Thymus (tissue), 11 donors: ENCODE measurements around the gene SLX9. TPM values are rescaled to one million over a fixed set of nuclear protein-coding genes. Genes with fewer than 3 reads are reported as not detected.
"Not testable (repeated sequence)": the region's sequence is repeated elsewhere in the genome, so short reads cannot be mapped to it uniquely, and the experiment has no call there.

Experiments used
- DNase-seq, 9 donors: peaks; one replicate each; pipeline ENCODE4 v3.0.0-alpha.2; 2013; ENCODE audit warnings: low spot score in 9 of 9, low read depth in 6 of 9, missing footprints in 1 of 9
- H3K27ac ChIP-seq, 2 donors: one replicate each; pipeline ENCODE4 v1.5.1; 2013; ENCODE audit warnings: control low read depth in 1 of 2, low read depth in 1 of 2, low read length in 1 of 2, mild to moderate bottlenecking in 1 of 2, moderate library complexity in 1 of 2
- H3K27me3 ChIP-seq, 2 donors: one replicate each; pipeline ENCODE4 v1.5.1; 2013; ENCODE audit warnings: low read length in 1 of 2; ENCODE audit not compliant: control insufficient read depth in 2 of 2, insufficient read depth in 1 of 2
- H3K36me3 ChIP-seq, 2 donors: one replicate each; pipeline ENCODE4 v1.5.1; 2013; ENCODE audit warnings: low read length in 1 of 2, mild to moderate bottlenecking in 1 of 2, moderate library complexity in 1 of 2; ENCODE audit not compliant: control insufficient read depth in 2 of 2, insufficient read depth in 2 of 2
- H3K4me1 ChIP-seq, 2 donors: one replicate each; pipeline ENCODE4 v1.5.1; 2013; ENCODE audit warnings: low read length in 2 of 2; ENCODE audit not compliant: control insufficient read depth in 2 of 2, insufficient read depth in 2 of 2
- H3K4me3 ChIP-seq, 2 donors: one replicate each; pipeline ENCODE4 v1.5.1; 2013; ENCODE audit warnings: low read length in 2 of 2, control low read depth in 1 of 2, mild to moderate bottlenecking in 1 of 2
- H3K9me3 ChIP-seq, 2 donors: one replicate each; pipeline ENCODE4 v1.5.1; 2013; ENCODE audit warnings: low read length in 1 of 2, mild to moderate bottlenecking in 1 of 2; ENCODE audit not compliant: control insufficient read depth in 2 of 2, insufficient read depth in 1 of 2
- WGBS: extraction: QIAGEN DNeasy Blood & Tissue Kit; methylation state at CpG from one replicate; pipeline ENCODE4 v1.1.7; 2013; 5-methylcytosine and 5-hydroxymethylcytosine counted together
- polyA plus RNA-seq: library from polyadenylated mRNA; stranded (reverse); fragments of 200-250 nt; gene quantifications from one replicate; pipeline ENCODE4 v1.2.3, GENCODE V29; 2013
- total RNA-seq: library from RNA; stranded (reverse); fragments of 120-200 nt; gene quantifications from one replicate; pipeline ENCODE4 v1.2.4, GENCODE V29; 2013
- donor health status: healthy.

The SLX9 gene
- total and polyA plus RNA-seq, 2 donors, result 28.4 to 29.0 TPM

- Histone ChIP-seq H3K27ac (no peak overlapping the region), H3K36me3 (peaks cover 19 to 50% of the 10 kb centered on the region in 2 donors), H3K4me3 (no peak overlapping the region), H3K4me1 (peaks cover 0 to 7% of the 10 kb centered on the region in 2 donors), H3K27me3 (no peaks in the 10 kb centered on the region), H3K9me3 (peaks cover 0 to 3% of the 10 kb centered on the region in 2 donors)
- no peak for DNase-seq
- 97% methylated on average over 17 of the region's 17 CpGs for WGBS
Measured at GRCh38 chr21:44974676-44975075, 34.8 kb downstream of the SLX9 start.

GRCh38 chr21:44975720-44976555 lies 36.1 kb downstream of the SLX9 start:
- no peak overlapping the region for H3K27ac ChIP-seq
- H3K4me1 ChIP-seq, result no peaks in the 10 kb centered on the region
- peaks cover 17 to 38% of the 10 kb centered on the region in 2 donors for H3K36me3 ChIP-seq
- H3K9me3 ChIP-seq, result peaks cover 0 to 3% of the 10 kb centered on the region in 2 donors
- DNase-seq, result no peak
- 97% methylated on average over 42 of the region's 42 CpGs for WGBS
- H3K4me3 ChIP-seq, result no peak overlapping the region
- H3K27me3 ChIP-seq, result no peaks in the 10 kb centered on the region

GRCh38 chr21:44976556-44977393 lies 36.9 kb downstream of the SLX9 start:
- not testable (repeated sequence) for DNase-seq, H3K27ac ChIP-seq, H3K4me3 ChIP-seq, H3K4me1 ChIP-seq, H3K9me3 ChIP-seq, H3K27me3 ChIP-seq
- WGBS, result 97% methylated on average over 25 of the region's 25 CpGs
- H3K36me3 ChIP-seq, result peaks cover 17 to 36% of the 10 kb centered on the region in 2 donors

GRCh38 chr21:44977616-44978340 lies 37.9 kb downstream of the SLX9 start:
- no peak overlapping the region for H3K4me3 ChIP-seq
- H3K27me3 ChIP-seq, result no peaks in the 10 kb centered on the region
- peaks cover 0 to 3% of the 10 kb centered on the region in 2 donors for H3K9me3 ChIP-seq
- 97% methylated on average over 22 of the region's 22 CpGs for WGBS
- no peak for DNase-seq
- no peaks in the 10 kb centered on the region for H3K4me1 ChIP-seq
- no peak overlapping the region for H3K27ac ChIP-seq
- H3K36me3 ChIP-seq, result peaks cover 17 to 29% of the 10 kb centered on the region in 2 donors

- 97% methylated on average over 20 of the region's 20 CpGs for WGBS
Measured at GRCh38 chr21:44979687-44980561, 40.1 kb downstream of the SLX9 start.

GRCh38 chr21:44980562-44981489 lies 41.0 kb downstream of the SLX9 start:
- DNase-seq, result no peak
- Histone ChIP-seq H3K27me3 (peaks cover 0 to 8% of the 10 kb centered on the region in 2 donors), H3K4me3 (no peak overlapping the region), H3K36me3 (peaks cover 0 to 18% of the 10 kb centered on the region in 2 donors), H3K9me3 (peaks cover 0 to 3% of the 10 kb centered on the region in 2 donors), H3K27ac (no peak overlapping the region), H3K4me1 (no peaks in the 10 kb centered on the region)
- 95% methylated on average over 38 of the region's 38 CpGs for WGBS

More at GRCh38 chr21:44979687-44980561, 40.1 kb downstream of the SLX9 start:
- no peak for DNase-seq
- H3K4me1 ChIP-seq, result no peaks in the 10 kb centered on the region
- no peak overlapping the region for H3K27ac ChIP-seq
- no peak overlapping the region for H3K4me3 ChIP-seq
- peaks cover 0 to 3% of the 10 kb centered on the region in 2 donors for H3K27me3 ChIP-seq
- peaks cover 0 to 3% of the 10 kb centered on the region in 2 donors for H3K9me3 ChIP-seq
- H3K36me3 ChIP-seq, result peaks cover 2 to 26% of the 10 kb centered on the region in 2 donors

- 90% methylated on average over 41 of the region's 41 CpGs for WGBS
- Histone ChIP-seq H3K9me3 (peaks cover 0 to 3% of the 10 kb centered on the region in 2 donors), H3K27me3 (peaks cover 0 to 8% of the 10 kb centered on the region in 2 donors), H3K4me1 (no peaks in the 10 kb centered on the region), H3K4me3 (no peak overlapping the region), H3K27ac (no peak overlapping the region), H3K36me3 (peaks cover 0 to 4% of the 10 kb centered on the region in 2 donors)
- DNase-seq, result no peak
Measured at GRCh38 chr21:44982558-44983250, 42.9 kb downstream of the SLX9 start.
